ENCODE results near the gene SORCS2. TPM values are rescaled to one million over a fixed set of nuclear protein-coding genes. Genes with fewer than 3 reads are reported as not detected.

SORCS2 gene
- total RNA-seq, 1 experiment from 2014 or later, result 0.15 TPM

DNA sequence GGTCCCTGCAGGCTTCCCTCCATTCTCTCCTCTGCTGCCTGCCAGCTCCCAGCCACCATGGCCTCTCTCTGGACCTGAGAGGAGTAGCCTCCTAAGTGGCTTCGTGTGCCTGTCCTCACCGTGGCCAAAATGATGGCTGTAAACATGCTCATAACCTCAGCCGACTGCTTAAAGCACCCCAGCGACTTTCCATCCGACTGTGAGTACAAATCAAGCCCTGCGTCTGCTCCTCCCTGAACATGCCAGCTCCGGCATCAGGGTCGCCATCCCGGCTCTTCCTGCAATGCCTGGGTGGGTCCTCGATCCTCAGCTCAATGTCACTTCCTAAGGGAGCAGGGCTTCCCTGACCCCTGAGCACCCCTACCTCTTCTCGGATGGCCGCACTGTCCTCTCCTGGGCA lies 3.3 kb upstream of the SORCS2 start:
- CTCF ChIA-PET, result no interaction called here

DNA sequence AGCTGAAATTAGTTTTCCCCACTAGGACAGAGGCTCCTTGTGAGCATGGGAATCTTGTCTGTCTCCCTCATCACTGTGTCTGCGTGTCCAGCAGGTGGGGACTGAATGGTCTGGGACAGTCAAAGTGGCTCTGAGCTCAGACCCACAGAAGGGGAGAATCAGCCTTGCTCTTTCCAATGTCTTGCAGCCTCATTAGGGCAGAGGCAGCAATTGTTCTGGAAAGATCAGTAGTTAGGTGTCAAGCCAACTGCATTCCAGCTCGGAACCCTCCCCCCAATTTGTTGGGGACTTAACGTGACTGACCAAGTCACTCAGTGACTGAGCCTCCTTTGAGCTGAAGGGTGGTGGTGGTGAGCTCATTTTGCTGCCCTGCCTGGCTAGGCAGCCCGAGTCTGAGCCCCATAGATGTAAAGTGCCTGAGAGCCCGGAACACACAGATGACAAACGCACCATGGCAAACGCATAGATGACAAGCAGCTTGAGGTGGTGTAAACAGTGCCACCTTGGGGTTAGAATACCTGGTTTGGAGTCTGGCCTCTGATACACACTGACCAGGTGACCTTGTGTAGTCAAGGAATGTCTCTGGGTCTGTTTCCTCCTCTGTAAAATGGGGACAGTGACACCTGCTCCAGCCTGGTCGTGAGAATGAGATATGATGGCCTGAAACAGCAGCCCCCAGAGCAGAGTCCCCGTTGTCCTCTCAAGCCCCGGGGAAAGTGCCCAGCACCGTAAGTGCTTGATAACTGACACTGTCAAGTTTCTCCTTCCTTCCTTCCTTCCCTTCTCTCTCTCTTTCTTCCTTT lies 2.7 kb upstream of the SORCS2 start:
- DNase-seq (ENCODE audit: low read depth, low spot score) (no peak), ATAC-seq (no peak)
- no peak for TF ChIP-seq TCF7L2 (IDR thresholded peaks at IDR 0.05; ENCODE audit: low read depth, low read length)
- peak; percentile 25; the same call in 1 of the 2 replicates for TF ChIP-seq CTCF (IDR thresholded peaks at IDR 0.05)
- TF ChIP-seq, protein P1, sequence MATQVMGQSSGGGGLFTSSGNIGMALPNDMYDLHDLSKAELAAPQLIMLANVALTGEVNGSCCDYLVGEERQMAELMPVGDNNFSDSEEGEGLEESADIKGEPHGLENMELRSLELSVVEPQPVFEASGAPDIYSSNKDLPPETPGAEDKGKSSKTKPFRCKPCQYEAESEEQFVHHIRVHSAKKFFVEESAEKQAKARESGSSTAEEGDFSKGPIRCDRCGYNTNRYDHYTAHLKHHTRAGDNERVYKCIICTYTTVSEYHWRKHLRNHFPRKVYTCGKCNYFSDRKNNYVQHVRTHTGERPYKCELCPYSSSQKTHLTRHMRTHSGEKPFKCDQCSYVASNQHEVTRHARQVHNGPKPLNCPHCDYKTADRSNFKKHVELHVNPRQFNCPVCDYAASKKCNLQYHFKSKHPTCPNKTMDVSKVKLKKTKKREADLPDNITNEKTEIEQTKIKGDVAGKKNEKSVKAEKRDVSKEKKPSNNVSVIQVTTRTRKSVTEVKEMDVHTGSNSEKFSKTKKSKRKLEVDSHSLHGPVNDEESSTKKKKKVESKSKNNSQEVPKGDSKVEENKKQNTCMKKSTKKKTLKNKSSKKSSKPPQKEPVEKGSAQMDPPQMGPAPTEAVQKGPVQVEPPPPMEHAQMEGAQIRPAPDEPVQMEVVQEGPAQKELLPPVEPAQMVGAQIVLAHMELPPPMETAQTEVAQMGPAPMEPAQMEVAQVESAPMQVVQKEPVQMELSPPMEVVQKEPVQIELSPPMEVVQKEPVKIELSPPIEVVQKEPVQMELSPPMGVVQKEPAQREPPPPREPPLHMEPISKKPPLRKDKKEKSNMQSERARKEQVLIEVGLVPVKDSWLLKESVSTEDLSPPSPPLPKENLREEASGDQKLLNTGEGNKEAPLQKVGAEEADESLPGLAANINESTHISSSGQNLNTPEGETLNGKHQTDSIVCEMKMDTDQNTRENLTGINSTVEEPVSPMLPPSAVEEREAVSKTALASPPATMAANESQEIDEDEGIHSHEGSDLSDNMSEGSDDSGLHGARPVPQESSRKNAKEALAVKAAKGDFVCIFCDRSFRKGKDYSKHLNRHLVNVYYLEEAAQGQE (IDR thresholded peaks at IDR 0.05; ENCODE audit: insufficient read depth in 1 of 2, low read depth in 2 of 2, low read length in 1 of 2), result no peak
- TF ChIP-seq POLR2AphosphoS5 (IDR thresholded peaks at IDR 0.05; ENCODE audit: low read depth, low read length), result no peak
- TF ChIP-seq SIN3A (IDR thresholded peaks at IDR 0.05; ENCODE audit: borderline replicate concordance, insufficient read depth, low read depth, low read length), result no peak
- Histone ChIP-seq H3K27ac (ENCODE audit: low read length) (no peak overlapping the region), H3K4me1 (ENCODE audit: control insufficient read depth, insufficient read depth, low read length) (no peaks in the 10 kb centered on the region), H3K36me3 (ENCODE audit: control insufficient read depth, insufficient read depth, low read length) (no peaks in the 10 kb centered on the region), H3K4me3 (ENCODE audit: low read depth in 2 of 2, low read length in 2 of 2) (no peak overlapping the region), H3K27me3 (ENCODE audit: control insufficient read depth, insufficient read depth, low read length) (no peaks in the 10 kb centered on the region; the same call in 1 of the 2 replicates), H3K9me3 (ENCODE audit: control insufficient read depth, insufficient read depth, low read depth, low read length) (no peaks in the 10 kb centered on the region)
- CTCF ChIA-PET, result no interaction called here
- no TSS peak for BruUV-seq (replicated peaks)
- intact Hi-C loops (cut with micrococcal nuclease; ENCODE audit: unreplicated experiment) (loop anchor here (5.0 kb wide), 1 partner anchor 108 kb away; no protein-coding TSS in a partner anchor), in situ Hi-C loops (cut with HindIII; ENCODE audit: low pct_unique_long_range_greater_than_20kb, low sequenced_read_pairs) (no loop called here)
- POLR2A ChIA-PET, result no interaction called here

More for the DNA sequence above, 3.3 kb upstream of the SORCS2 start:
- H3K4me1 ChIP-seq (ENCODE audit: control insufficient read depth, insufficient read depth, low read length), result no peaks in the 10 kb centered on the region
- in situ Hi-C loops (cut with HindIII; ENCODE audit: low pct_unique_long_range_greater_than_20kb, low sequenced_read_pairs), result no loop called here
- no peak for DNase-seq (ENCODE audit: low read depth, low spot score)
- H3K9me3 ChIP-seq (ENCODE audit: control insufficient read depth, insufficient read depth, low read depth, low read length), result no peaks in the 10 kb centered on the region
- intact Hi-C loops (cut with micrococcal nuclease; ENCODE audit: unreplicated experiment), result no loop called here
- no TSS peak for BruUV-seq (replicated peaks)
- no peak for ATAC-seq
- H3K27ac ChIP-seq (ENCODE audit: low read length), result no peak overlapping the region
- no peak overlapping the region for H3K4me3 ChIP-seq (ENCODE audit: low read depth in 2 of 2, low read length in 2 of 2)
- POLR2A ChIA-PET, result no interaction called here
- H3K27me3 ChIP-seq (ENCODE audit: control insufficient read depth, insufficient read depth, low read length), result no peaks in the 10 kb centered on the region; the same call in 1 of the 2 replicates
- no peaks in the 10 kb centered on the region for H3K36me3 ChIP-seq (ENCODE audit: control insufficient read depth, insufficient read depth, low read length)
- no peak for TF ChIP-seq TCF7L2 (IDR thresholded peaks at IDR 0.05; ENCODE audit: low read depth, low read length)
- TF ChIP-seq, protein P1 (IDR thresholded peaks at IDR 0.05; ENCODE audit: insufficient read depth in 1 of 2, low read depth in 2 of 2, low read length in 1 of 2), result no peak
- TF ChIP-seq POLR2AphosphoS5 (IDR thresholded peaks at IDR 0.05; ENCODE audit: low read depth, low read length), result no peak
- TF ChIP-seq SIN3A (IDR thresholded peaks at IDR 0.05; ENCODE audit: borderline replicate concordance, insufficient read depth, low read depth, low read length), result no peak
- no peak for TF ChIP-seq CTCF (IDR thresholded peaks at IDR 0.05)

Measured in Panc1 (cell line).